ENCODE measurements around the gene FZD2. TPM values are rescaled to one million over a fixed set of nuclear protein-coding genes. Genes with fewer than 3 reads are reported as not detected.

Gene FZD2
- total and polyA plus RNA-seq, 2 of the 8 experiments (the other 6 are each of a cell fraction or from before 2014, with no cell fraction given) = 17.6 to 86.7 TPM

DNA sequence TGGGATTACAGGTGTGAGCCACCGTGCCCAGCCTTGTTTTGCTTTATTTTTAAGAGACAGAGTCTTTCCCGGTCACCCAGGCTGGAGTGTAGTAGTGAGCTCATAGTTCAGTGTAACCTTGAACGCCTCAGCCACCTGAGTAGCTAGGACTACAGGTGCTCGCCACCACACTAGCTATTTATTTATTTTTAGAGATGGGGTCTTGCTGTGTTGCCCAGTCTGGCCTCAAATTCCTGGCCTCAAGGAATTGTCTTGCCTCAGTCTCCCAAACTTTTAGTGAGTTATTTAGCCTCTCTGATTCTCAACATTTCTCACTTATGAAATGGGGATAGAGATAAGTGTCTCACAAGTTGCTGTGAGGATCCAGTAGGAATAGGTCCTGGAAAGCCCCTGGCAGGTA, 21.7 kb downstream of the FZD2 start:
- Histone ChIP-seq H3K36me3 (ENCODE audit: control insufficient read depth in 2 of 4, insufficient read depth in 4 of 4, low read length in 3 of 4) (no peaks in the 10 kb centered on the region), H3K4me3 (ENCODE audit: extremely low read depth in 1 of 4, insufficient read depth in 2 of 4, low read depth in 3 of 4, low read length in 4 of 4) (no peak overlapping the region), H3K23ac (ENCODE audit: insufficient read length) (no peak overlapping the region), H4K91ac (replicated peaks; ENCODE audit: insufficient read length, low read length) (no peak overlapping the region), H3K27ac (ENCODE audit: low read depth, low read length) (no peak overlapping the region), H3K4me1 (replicated peaks in 1 of 4; ENCODE audit: control insufficient read depth in 3 of 4, insufficient read depth in 4 of 4, low read length in 3 of 4) (no peaks in the 10 kb centered on the region), H2BK120ac (replicated peaks; ENCODE audit: low read depth, low read length) (no peak overlapping the region), H3K4me2 (ENCODE audit: insufficient read depth in 1 of 2, low read depth in 2 of 2, low read length in 2 of 2) (no peak overlapping the region), H3K79me1 (ENCODE audit: low read depth, low read length) (no peaks in the 10 kb centered on the region), H2BK5ac (ENCODE audit: low read depth, low read length) (no peak overlapping the region), H3K56ac (replicated peaks; ENCODE audit: insufficient read length, low read depth, low read length) (no peak overlapping the region), H3K14ac (ENCODE audit: insufficient read length) (no peak overlapping the region), H3K27me3 (replicated peaks in 1 of 4; ENCODE audit: control insufficient read depth in 3 of 4, extremely low read depth in 1 of 4, insufficient read depth in 3 of 4, low read length in 3 of 4) (0 out of 7 replicates have a peak, but pooled peaks cover 0 to 2% (median 1%) of the 10 kb centered on the region in 4 experiments), H2BK20ac (ENCODE audit: low read length) (no peak overlapping the region), H3K4ac (replicated peaks; ENCODE audit: insufficient read length, low read depth, low read length) (no peak overlapping the region), H3K23me2 (ENCODE audit: low read depth, low read length) (no peaks in the 10 kb centered on the region), H3K9ac (replicated peaks in 1 of 4; ENCODE audit: extremely low read depth in 1 of 4, low read depth in 3 of 4, low read length in 3 of 4) (no peak overlapping the region), H2AFZ (ENCODE audit: low read length) (no peak overlapping the region), H3K18ac (ENCODE audit: extremely low read depth, low read length) (no peak overlapping the region), H3K9me3 (ENCODE audit: insufficient read depth in 2 of 2, low read depth in 1 of 2, low read length in 1 of 2) (no peaks in the 10 kb centered on the region), H4K8ac (ENCODE audit: extremely low read depth, insufficient read depth, low read length) (no peak overlapping the region), H2AK5ac (ENCODE audit: low read depth, low read length) (no peak overlapping the region), H2BK12ac (ENCODE audit: low read depth, low read length) (no peak overlapping the region), H2BK15ac (ENCODE audit: low read length) (no peak overlapping the region), H4K20me1 (replicated peaks in 1 of 2; ENCODE audit: control insufficient read depth in 1 of 2, insufficient read depth in 2 of 2, low read length in 2 of 2) (no peaks in the 10 kb centered on the region), H3K79me2 (ENCODE audit: control insufficient read depth in 1 of 2, insufficient read depth in 2 of 2, low read length in 2 of 2) (no peaks in the 10 kb centered on the region), H4K5ac (ENCODE audit: insufficient read length, low read depth, low read length) (no peak overlapping the region)
- ChIA-PET CTCF (ENCODE audit: partially characterized antibody) (interaction anchor here (0.7 to 6.9 kb wide), 5 partner anchors 15 to 327 kb away, joined by 3 to 50 read pairs (median 3); no protein-coding TSS in a partner anchor), POLR2A (ENCODE audit: partially characterized antibody) (no interaction called here)
- DNase-seq (ENCODE audit: low read depth in 1 of 2, low spot score in 2 of 2) (no peak), FAIRE-seq (no peak)
- WGBS, 2 experiments (ENCODE audit: extremely low coverage in 1 of 2, insufficient coverage in 1 of 2, insufficient read length in 1 of 2, insufficient replicate concordance in 2 of 2, low coverage in 1 of 2, low lambda C conversion rate in 2 of 2, missing lambda C conversion rate in 1 of 2) = 60% methylated on average over 4 of the region's 4 CpGs; no CpG with 5 or more reads in 1 of the 2 experiments
- TF ChIP-seq KDM5A (IDR thresholded peaks at IDR 0.05; ENCODE audit: low read length) (no peak), RBBP5 (IDR thresholded peaks at IDR 0.05; ENCODE audit: borderline replicate concordance, low read depth, low read length) (no peak), KDM1A (IDR thresholded peaks at IDR 0.05; ENCODE audit: borderline replicate concordance, low read length) (no peak), PHF8 (conservative IDR thresholded peaks at IDR 0.05; ENCODE audit: low read depth, low read length) (no peak), SP2 (IDR thresholded peaks at IDR 0.05; ENCODE audit: low read length) (no peak), JUND (IDR thresholded peaks at IDR 0.05; ENCODE audit: low read length) (no peak), POU5F1 (IDR thresholded peaks at IDR 0.05; ENCODE audit: low read depth, low read length) (no peak), BRCA1 (IDR thresholded peaks at IDR 0.05; ENCODE audit: low read depth, low read length) (no peak), CHD2 (IDR thresholded peaks at IDR 0.05; ENCODE audit: low read length) (no peak), MAFK (IDR thresholded peaks at IDR 0.05; ENCODE audit: low read depth, low read length) (no peak), CTBP2 (IDR thresholded peaks at IDR 0.05; ENCODE audit: borderline replicate concordance, insufficient read depth, insufficient read length, low read length) (no peak), POLR2AphosphoS5 (IDR thresholded peaks at IDR 0.05; ENCODE audit: low read depth, low read length) (no peak)
- TF ChIP-seq, protein P1, sequence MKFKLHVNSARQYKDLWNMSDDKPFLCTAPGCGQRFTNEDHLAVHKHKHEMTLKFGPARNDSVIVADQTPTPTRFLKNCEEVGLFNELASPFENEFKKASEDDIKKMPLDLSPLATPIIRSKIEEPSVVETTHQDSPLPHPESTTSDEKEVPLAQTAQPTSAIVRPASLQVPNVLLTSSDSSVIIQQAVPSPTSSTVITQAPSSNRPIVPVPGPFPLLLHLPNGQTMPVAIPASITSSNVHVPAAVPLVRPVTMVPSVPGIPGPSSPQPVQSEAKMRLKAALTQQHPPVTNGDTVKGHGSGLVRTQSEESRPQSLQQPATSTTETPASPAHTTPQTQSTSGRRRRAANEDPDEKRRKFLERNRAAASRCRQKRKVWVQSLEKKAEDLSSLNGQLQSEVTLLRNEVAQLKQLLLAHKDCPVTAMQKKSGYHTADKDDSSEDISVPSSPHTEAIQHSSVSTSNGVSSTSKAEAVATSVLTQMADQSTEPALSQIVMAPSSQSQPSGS (IDR thresholded peaks at IDR 0.05; ENCODE audit: low read length) = no peak

Measured in H1 (cell line).